Activated CD4-positive, alpha-beta T cell treated with anti-CD3 and anti-CD28 coated beads for 36 hours (primary cell): ENCODE results near the gene CNTN5. TPM values are rescaled to one million over a fixed set of nuclear protein-coding genes. Genes with fewer than 3 reads are reported as not detected.
"Not testable (repeated sequence)": the region's sequence is repeated elsewhere in the genome, so short reads cannot be mapped to it uniquely, and the experiment has no call there.

ENCODE experiments used
- ATAC-seq: fragments of 200-7000 bp; cut with Tn5 transposase; one replicate; pipeline ENCODE4 v1.10.0; 2021; ENCODE audit warnings: mild to moderate bottlenecking, moderate library complexity
- CTCF ChIA-PET: fragments of 350-600 bp; sonication (Branson Sonifier 250); formaldehyde crosslinking; loops from one replicate; lab custom pipeline; 2021; ENCODE audit warnings: antibody characterized with exemption; lab: Charles Lee
- POLR2A ChIA-PET: fragments of 350-600 bp; sonication (Branson Sonifier 250); formaldehyde crosslinking; loops from one replicate; lab custom pipeline; 2021; ENCODE audit warnings: antibody characterized with exemption, inconsistent platforms; lab: Charles Lee
- DNase-seq: peaks from one replicate; pipeline ENCODE4 v3.0.0-alpha.2; 2020
- H3K27ac Mint-ChIP-seq: one replicate; pipeline ENCODE4 v1.8.0; 2021; ENCODE audit warnings: mixed read lengths
- H3K27me3 Mint-ChIP-seq: one replicate; pipeline ENCODE4 v1.8.0; 2021; ENCODE audit warnings: mixed read lengths
- H3K36me3 Mint-ChIP-seq: one replicate; pipeline ENCODE4 v1.8.0; 2021; ENCODE audit warnings: low read depth, mixed read lengths
- H3K4me1 Mint-ChIP-seq: one replicate; pipeline ENCODE4 v1.8.0; 2021; ENCODE audit warnings: mixed read lengths
- H3K4me3 Mint-ChIP-seq: one replicate; pipeline ENCODE4 v1.8.0; 2021; ENCODE audit warnings: mild to moderate bottlenecking, moderate library complexity, mixed read lengths
- H3K9me3 Mint-ChIP-seq: one replicate; pipeline ENCODE4 v1.8.0; 2021; ENCODE audit warnings: low read depth, mixed read lengths
- intact Hi-C, 2 experiments: fragments of 100-400 bp; cut with DNase I in 1 of 2; cut with micrococcal nuclease in 1 of 2; formaldehyde crosslinking; loops; one replicate each; pipeline versions ENCODE4 v1.14.2 to v1.15.1; 2022 to 2024; cut with DNase I, micrococcal nuclease
- total RNA-seq, 2 experiments: library from RNA; stranded (reverse); gene quantifications; one replicate each; pipeline ENCODE4 v1.2.3, GENCODE V29; 2021

The CNTN5 gene
- total RNA-seq, 2 experiments from 2014 or later, result not detected

DNA sequence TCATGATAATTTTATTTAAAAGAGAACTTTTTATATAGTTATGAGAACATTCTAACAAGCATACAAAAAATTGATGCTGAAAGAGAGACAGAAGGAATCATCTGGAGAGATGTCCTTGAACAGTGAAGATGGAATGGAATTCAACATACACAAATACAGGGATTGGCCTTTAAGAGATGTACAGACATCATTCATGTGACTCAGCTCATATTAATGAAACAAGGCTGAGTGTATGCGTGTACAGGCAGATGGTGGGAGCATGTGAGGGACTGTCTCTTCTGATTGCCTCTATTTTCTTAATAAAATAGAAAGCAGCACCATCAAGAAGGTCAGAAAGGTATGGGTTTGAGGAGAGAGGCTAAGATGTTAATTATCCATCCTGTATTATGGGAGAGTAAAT is 793.3 kb downstream of the CNTN5 start:
- Mint-ChIP-seq H3K27ac (no peak overlapping the region), H3K27me3 (no peaks in the 10 kb centered on the region), H3K4me1 (no peaks in the 10 kb centered on the region), H3K36me3 (no peaks in the 10 kb centered on the region), H3K4me3 (no peak overlapping the region), H3K9me3 (peaks cover 5% of the 10 kb centered on the region)
- ATAC-seq (no peak), DNase-seq (no peak)
- POLR2A ChIA-PET, result no interaction called here
- CTCF ChIA-PET, result no interaction called here
- intact Hi-C loops, result no loop called here

GRCh38 chr11:99814738-99815137 is 794.0 kb downstream of the CNTN5 start:
- ChIA-PET CTCF (no interaction called here), POLR2A (no interaction called here)
- intact Hi-C loops, result no loop called here
- H3K36me3 Mint-ChIP-seq, result no peaks in the 10 kb centered on the region
- ATAC-seq (no peak), DNase-seq (no peak)
- no peak overlapping the region for H3K4me3 Mint-ChIP-seq
- H3K4me1 Mint-ChIP-seq, result no peaks in the 10 kb centered on the region
- no peaks in the 10 kb centered on the region for H3K27me3 Mint-ChIP-seq
- no peak overlapping the region for H3K27ac Mint-ChIP-seq
- peaks cover 9% of the 10 kb centered on the region for H3K9me3 Mint-ChIP-seq

DNA sequence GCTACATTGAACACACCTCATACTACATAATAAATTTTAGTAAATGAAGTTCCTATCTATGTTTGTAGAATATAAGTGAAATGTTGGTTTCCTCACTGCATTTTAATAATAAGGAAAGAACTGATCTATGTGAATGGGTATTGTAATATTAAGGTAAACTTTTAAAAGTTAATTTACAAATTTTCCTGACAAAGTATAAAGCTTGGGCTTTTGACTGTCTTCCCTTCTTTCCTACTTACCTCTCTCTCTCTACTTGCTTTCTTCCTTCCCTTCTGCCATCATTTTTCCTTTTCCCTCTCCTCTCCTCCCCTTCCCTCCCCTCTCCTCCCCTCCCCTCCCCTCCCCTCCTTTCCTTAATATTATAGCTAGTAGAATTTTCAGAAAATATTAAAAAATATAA is 798.2 kb downstream of the CNTN5 start:
- Mint-ChIP-seq H3K4me1 (no peaks in the 10 kb centered on the region), H3K9me3 (peaks cover 6% of the 10 kb centered on the region), H3K36me3 (no peaks in the 10 kb centered on the region), H3K4me3 (no peak overlapping the region), H3K27ac (no peak overlapping the region), H3K27me3 (no peaks in the 10 kb centered on the region)
- ChIA-PET CTCF (no interaction called here), POLR2A (no interaction called here)
- ATAC-seq, result no peak
- intact Hi-C loops, result no loop called here
- DNase-seq, result no peak

- no peak overlapping the region for H3K4me3 Mint-ChIP-seq
- DNase-seq (no peak), ATAC-seq (no peak)
- ChIA-PET CTCF (no interaction called here), POLR2A (no interaction called here)
- H3K27ac Mint-ChIP-seq, result no peak overlapping the region
- no peaks in the 10 kb centered on the region for H3K27me3 Mint-ChIP-seq
- intact Hi-C loops, result no loop called here
- H3K4me1 Mint-ChIP-seq, result no peaks in the 10 kb centered on the region
- H3K36me3 Mint-ChIP-seq, result no peaks in the 10 kb centered on the region
- H3K9me3 Mint-ChIP-seq, result peaks cover 4% of the 10 kb centered on the region
Measured at GRCh38 chr11:99822846-99823565, 802.3 kb downstream of the CNTN5 start.

DNA sequence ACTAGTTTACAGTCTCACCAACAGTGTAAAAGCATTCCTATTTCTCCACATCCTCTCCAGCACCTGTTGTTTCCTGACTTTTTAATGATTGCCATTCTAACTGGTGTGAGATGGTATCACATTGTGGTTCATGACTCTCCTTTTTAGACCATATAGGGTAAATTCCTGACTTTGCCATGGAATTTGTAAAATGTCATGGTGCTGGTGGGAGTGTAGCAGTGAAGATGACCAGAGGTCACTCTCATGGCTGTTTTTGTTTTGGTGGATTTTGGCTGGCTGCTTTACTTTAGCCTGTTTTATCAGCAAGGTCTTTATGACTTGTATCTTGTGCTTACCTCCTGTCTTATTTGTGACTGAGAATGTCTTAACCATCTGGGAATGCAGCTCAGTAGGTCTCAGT is 816.0 kb downstream of the CNTN5 start:
- H3K4me1 Mint-ChIP-seq, result not testable (repeated sequence)

GRCh38 chr11:99841885-99842284 is 821.1 kb downstream of the CNTN5 start:
- ChIA-PET CTCF (no interaction called here), POLR2A (no interaction called here)
- ATAC-seq, result no peak
- H3K27me3 Mint-ChIP-seq, result no peaks in the 10 kb centered on the region
- H3K4me3 Mint-ChIP-seq, result no peak overlapping the region
- H3K36me3 Mint-ChIP-seq, result no peaks in the 10 kb centered on the region
- intact Hi-C loops, result no loop called here
- no peak overlapping the region for H3K27ac Mint-ChIP-seq
- no peaks in the 10 kb centered on the region for H3K4me1 Mint-ChIP-seq
- H3K9me3 Mint-ChIP-seq, result peaks cover 2% of the 10 kb centered on the region
- DNase-seq, result no peak

More for the DNA sequence above, 816.0 kb downstream of the CNTN5 start:
- DNase-seq, H3K9me3 Mint-ChIP-seq, H3K27me3 Mint-ChIP-seq, POLR2A ChIA-PET, H3K36me3 Mint-ChIP-seq, intact Hi-C loops, H3K4me3 Mint-ChIP-seq, CTCF ChIA-PET, ATAC-seq, H3K27ac Mint-ChIP-seq: not testable (repeated sequence)

DNA sequence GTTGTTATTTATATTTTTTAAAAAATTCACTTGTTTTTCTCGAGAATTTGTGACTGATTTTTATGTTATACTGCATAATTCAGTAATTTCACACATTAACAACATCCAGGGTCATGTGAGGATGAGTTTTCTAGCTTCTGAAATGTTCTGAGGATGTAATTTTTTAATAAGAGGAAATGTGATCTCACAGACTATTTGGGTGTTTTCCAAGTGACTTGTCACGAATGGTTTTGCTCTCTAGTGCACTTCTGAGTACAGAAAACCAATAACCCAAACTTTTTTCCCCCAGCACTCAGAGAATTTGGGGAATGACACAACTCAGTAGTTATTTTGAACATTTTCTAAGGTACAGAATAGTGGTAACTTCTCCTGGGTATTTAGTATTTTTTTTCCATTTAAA is 845.2 kb downstream of the CNTN5 start:
- peaks cover 9% of the 10 kb centered on the region for H3K9me3 Mint-ChIP-seq
- ATAC-seq, result no peak
- CTCF ChIA-PET, result no interaction called here

GRCh38 chr11:99881610-99882009 is 860.9 kb downstream of the CNTN5 start:
- no peaks in the 10 kb centered on the region for H3K36me3 Mint-ChIP-seq
- ChIA-PET CTCF (no interaction called here), POLR2A (no interaction called here)
- no peaks in the 10 kb centered on the region for H3K27me3 Mint-ChIP-seq
- no peak overlapping the region for H3K4me3 Mint-ChIP-seq
- peaks cover 2% of the 10 kb centered on the region for H3K9me3 Mint-ChIP-seq
- no peak for DNase-seq
- no peak for ATAC-seq
- intact Hi-C loops, result no loop called here
- H3K27ac Mint-ChIP-seq, result no peak overlapping the region
- no peaks in the 10 kb centered on the region for H3K4me1 Mint-ChIP-seq

More for the DNA sequence above, 845.2 kb downstream of the CNTN5 start:
- Mint-ChIP-seq H3K36me3 (no peaks in the 10 kb centered on the region), H3K27ac (no peak overlapping the region), H3K4me1 (no peaks in the 10 kb centered on the region), H3K4me3 (no peak overlapping the region), H3K27me3 (no peaks in the 10 kb centered on the region)
- POLR2A ChIA-PET, result no interaction called here
- no peak for DNase-seq
- intact Hi-C loops, result no loop called here

DNA sequence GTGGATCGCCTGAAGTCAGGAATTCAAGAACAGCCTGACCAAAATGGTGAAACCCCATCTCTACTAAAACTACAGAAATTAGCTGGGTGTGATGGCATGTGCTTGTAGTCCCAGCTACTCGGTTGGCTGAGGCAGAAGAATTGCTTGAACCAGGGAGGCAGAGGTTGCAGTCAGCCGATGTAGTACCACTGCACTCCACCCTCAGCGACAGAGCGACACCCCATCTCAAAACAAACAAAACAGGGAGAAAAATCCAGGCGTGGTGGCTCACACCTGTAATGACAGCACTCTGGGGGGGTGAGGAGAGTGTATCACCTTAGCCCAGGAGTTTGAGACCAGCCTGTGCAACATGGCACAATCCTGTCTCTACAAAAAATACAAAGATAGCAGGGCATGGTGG is 864.0 kb downstream of the CNTN5 start:
- ATAC-seq (no peak), DNase-seq (no peak)
- H3K4me1 Mint-ChIP-seq, result no peaks in the 10 kb centered on the region
- no peak overlapping the region for H3K4me3 Mint-ChIP-seq
- intact Hi-C loops, result no loop called here
- POLR2A ChIA-PET, result no interaction called here
- H3K27ac Mint-ChIP-seq, result no peak overlapping the region
- peaks cover 6% of the 10 kb centered on the region for H3K9me3 Mint-ChIP-seq
- no peaks in the 10 kb centered on the region for H3K36me3 Mint-ChIP-seq
- H3K27me3 Mint-ChIP-seq, result no peaks in the 10 kb centered on the region
- CTCF ChIA-PET, result no interaction called here

DNA sequence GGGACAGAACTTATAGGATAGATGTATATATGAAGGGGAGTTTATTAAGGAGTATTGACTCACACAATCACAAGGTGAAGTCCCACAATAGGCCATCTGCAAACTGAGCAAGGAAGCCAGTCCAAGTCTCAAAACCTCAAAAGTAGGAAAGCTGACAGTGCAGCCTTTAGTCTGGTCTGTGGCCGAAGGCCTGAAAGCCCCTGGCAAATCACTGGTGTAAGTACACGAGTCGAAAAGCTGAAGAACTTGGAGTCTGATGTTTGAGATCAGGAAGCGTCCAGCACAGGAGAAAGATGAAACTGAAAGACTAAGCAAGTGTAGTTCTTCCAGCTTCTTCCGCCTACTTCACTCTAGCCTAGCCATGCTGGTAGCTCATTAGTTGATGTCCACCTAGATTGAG is 866.7 kb downstream of the CNTN5 start:
- H3K36me3 Mint-ChIP-seq, result no peaks in the 10 kb centered on the region
- DNase-seq (no peak), ATAC-seq (no peak)
- intact Hi-C loops, result no loop called here
- CTCF ChIA-PET, result no interaction called here
- no peaks in the 10 kb centered on the region for H3K27me3 Mint-ChIP-seq
- no peak overlapping the region for H3K27ac Mint-ChIP-seq
- H3K9me3 Mint-ChIP-seq, result peaks cover 8% of the 10 kb centered on the region
- no peaks in the 10 kb centered on the region for H3K4me1 Mint-ChIP-seq
- no peak overlapping the region for H3K4me3 Mint-ChIP-seq
- POLR2A ChIA-PET, result no interaction called here

- DNase-seq, result no peak
- intact Hi-C loops, result no loop called here
- ChIA-PET CTCF (no interaction called here), POLR2A (no interaction called here)
- peaks cover 19% of the 10 kb centered on the region for H3K9me3 Mint-ChIP-seq
- H3K4me3 Mint-ChIP-seq, result no peak overlapping the region
- H3K27me3 Mint-ChIP-seq, result no peaks in the 10 kb centered on the region
- no peaks in the 10 kb centered on the region for H3K4me1 Mint-ChIP-seq
- no peaks in the 10 kb centered on the region for H3K36me3 Mint-ChIP-seq
- no peak for ATAC-seq
- H3K27ac Mint-ChIP-seq, result no peak overlapping the region
Measured at GRCh38 chr11:99893811-99894210, 873.1 kb downstream of the CNTN5 start.

DNA sequence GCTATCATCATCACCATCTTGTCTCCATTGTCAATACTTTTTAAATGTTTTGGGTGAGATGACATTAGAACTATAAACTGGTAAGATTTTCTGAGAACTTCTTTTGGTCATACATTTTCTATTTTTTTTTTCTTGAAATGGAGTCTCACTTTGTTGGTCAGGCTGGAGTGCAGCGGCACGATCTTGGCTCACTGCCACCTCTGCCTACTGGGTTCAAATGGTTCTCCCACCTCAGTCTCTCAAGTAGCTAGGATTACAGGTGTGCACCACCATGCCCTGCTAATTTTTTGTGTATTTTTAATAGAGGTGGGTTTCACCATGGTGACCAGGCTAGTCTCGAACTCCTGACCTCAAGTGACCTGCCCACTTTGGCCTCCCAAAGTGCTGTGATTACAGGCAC is 880.4 kb downstream of the CNTN5 start:
- ChIA-PET POLR2A (no interaction called here), CTCF (no interaction called here)
- no peaks in the 10 kb centered on the region for H3K4me1 Mint-ChIP-seq
- H3K36me3 Mint-ChIP-seq, result no peaks in the 10 kb centered on the region
- no peaks in the 10 kb centered on the region for H3K27me3 Mint-ChIP-seq
- no peak overlapping the region for H3K4me3 Mint-ChIP-seq
- ATAC-seq, result no peak
- no peak for DNase-seq
- intact Hi-C loops, result no loop called here
- peaks cover 18% of the 10 kb centered on the region for H3K9me3 Mint-ChIP-seq
- H3K27ac Mint-ChIP-seq, result no peak overlapping the region
